BJ (cell line): ENCODE measurements around the gene HOMER1. TPM values are rescaled to one million over a fixed set of nuclear protein-coding genes. Genes with fewer than 3 reads are reported as not detected.

Experiments used
- CTCF ChIA-PET: fragments of 350-600 bp; formaldehyde crosslinking; extraction: SDS; loops from one replicate; lab custom pipeline; 2021; ENCODE audit warnings: antibody characterized with exemption, inconsistent platforms; lab: Yijun Ruan, JAX
- POLR2A ChIA-PET: fragments of 300-600 bp; sonication (Branson Sonifier 250); formaldehyde crosslinking; extraction: SDS; loops from one replicate; lab custom pipeline; 2021; ENCODE audit warnings: antibody characterized with exemption; lab: Charles Lee
- DNase-seq: peaks from one replicate; pipeline ENCODE4 v3.0.0-alpha.2; 2011; ENCODE audit warnings: low read depth
- H3K27me3 ChIP-seq: 2 replicates; pipeline ENCODE4 v1.6.0; 2011; ENCODE audit warnings: low read length; ENCODE audit not compliant: control insufficient read depth, insufficient read depth
- H3K36me3 ChIP-seq: 2 replicates; pipeline ENCODE4 v1.5.1; 2011; ENCODE audit warnings: low read length; ENCODE audit not compliant: control insufficient read depth, insufficient read depth
- H3K4me3 ChIP-seq: 2 replicates; pipeline ENCODE4 v1.5.1; 2011; ENCODE audit warnings: low read depth, mild to moderate bottlenecking, control low read depth, low read length
- polyA plus RNA-seq: library from polyadenylated mRNA; depleted of rRNA; stranded (reverse); fragments of >200 nt; gene quantifications from 2 replicates; pipeline ENCODE4 v1.2.3, GENCODE V29; 2011
- TF ChIP-seq, protein P1 (sequence below): IDR thresholded peaks from 2 replicates; pipeline ENCODE4 v1.5.1; 2011; ENCODE audit warnings: low read depth, mild to moderate bottlenecking, control low read depth, inconsistent platforms, low read length, moderate library complexity; ENCODE audit not compliant: insufficient read depth

The HOMER1 gene
- polyA plus RNA-seq, 1 experiment: 1.2 TPM

DNA sequence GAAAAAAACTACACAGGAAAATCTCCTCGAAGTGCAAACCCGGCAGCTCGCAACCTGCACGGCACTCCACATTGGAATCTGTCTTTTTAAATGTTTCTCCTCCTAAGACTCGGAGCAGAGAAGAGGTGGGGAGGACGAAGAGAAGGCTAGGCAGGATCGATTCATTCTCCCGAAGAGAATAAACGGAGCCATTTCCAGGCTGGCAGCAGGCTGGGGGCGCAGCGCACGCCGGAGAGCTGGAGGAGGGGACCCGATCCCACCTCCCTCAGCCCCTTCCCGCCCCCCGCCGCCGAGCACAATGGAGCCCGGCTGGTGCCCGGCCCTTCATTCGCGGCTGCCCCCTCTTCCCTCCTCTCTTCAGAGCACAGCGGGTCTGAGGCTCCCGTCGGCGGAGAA is 628 bp downstream of the HOMER1 start:
- Histone ChIP-seq H3K4me3 (peak overlapping the region; percentile 76), H3K36me3 (no peaks in the 10 kb centered on the region), H3K27me3 (no peaks in the 10 kb centered on the region)
- ChIA-PET POLR2A (interaction anchor here (0.5 to 0.6 kb wide), 4 partner anchors 18 to 366 kb away, joined by 3 to 9 read pairs (median 4); no protein-coding TSS in a partner anchor), CTCF (interaction anchor here (1.7 to 2.3 kb wide), 3 partner anchors 45 to 488 kb away, joined by 5 to 6 read pairs (median 6); no protein-coding TSS in a partner anchor)
- DNase-seq: no peak
- TF ChIP-seq, protein P1, sequence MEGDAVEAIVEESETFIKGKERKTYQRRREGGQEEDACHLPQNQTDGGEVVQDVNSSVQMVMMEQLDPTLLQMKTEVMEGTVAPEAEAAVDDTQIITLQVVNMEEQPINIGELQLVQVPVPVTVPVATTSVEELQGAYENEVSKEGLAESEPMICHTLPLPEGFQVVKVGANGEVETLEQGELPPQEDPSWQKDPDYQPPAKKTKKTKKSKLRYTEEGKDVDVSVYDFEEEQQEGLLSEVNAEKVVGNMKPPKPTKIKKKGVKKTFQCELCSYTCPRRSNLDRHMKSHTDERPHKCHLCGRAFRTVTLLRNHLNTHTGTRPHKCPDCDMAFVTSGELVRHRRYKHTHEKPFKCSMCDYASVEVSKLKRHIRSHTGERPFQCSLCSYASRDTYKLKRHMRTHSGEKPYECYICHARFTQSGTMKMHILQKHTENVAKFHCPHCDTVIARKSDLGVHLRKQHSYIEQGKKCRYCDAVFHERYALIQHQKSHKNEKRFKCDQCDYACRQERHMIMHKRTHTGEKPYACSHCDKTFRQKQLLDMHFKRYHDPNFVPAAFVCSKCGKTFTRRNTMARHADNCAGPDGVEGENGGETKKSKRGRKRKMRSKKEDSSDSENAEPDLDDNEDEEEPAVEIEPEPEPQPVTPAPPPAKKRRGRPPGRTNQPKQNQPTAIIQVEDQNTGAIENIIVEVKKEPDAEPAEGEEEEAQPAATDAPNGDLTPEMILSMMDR: no peak

- TF ChIP-seq, protein P1: no peak
- DNase-seq: no peak
- Histone ChIP-seq H3K4me3 (peak overlapping the region; percentile 76), H3K27me3 (no peaks in the 10 kb centered on the region), H3K36me3 (no peaks in the 10 kb centered on the region)
- POLR2A ChIA-PET: no interaction called here
- CTCF ChIA-PET: interaction anchor here (1.0 to 2.3 kb wide), 7 partner anchors 13 to 492 kb away, joined by 3 to 7 read pairs (median 5); no protein-coding TSS in a partner anchor
Observed at GRCh38 chr5:79512471-79513307, 1.2 kb downstream of the HOMER1 start.

- no peaks in the 10 kb centered on the region for H3K36me3 ChIP-seq
- TF ChIP-seq, protein P1: no peak
- H3K27me3 ChIP-seq: no peaks in the 10 kb centered on the region
- no peak for DNase-seq
- ChIA-PET CTCF (interaction anchor here (1.0 to 2.3 kb wide), 7 partner anchors 12 to 491 kb away, joined by 3 to 7 read pairs (median 4); no protein-coding TSS in a partner anchor), POLR2A (no interaction called here)
- peak overlapping the region; percentile 76 for H3K4me3 ChIP-seq
Observed at GRCh38 chr5:79512049-79512448, 1.9 kb downstream of the HOMER1 start.

GRCh38 chr5:79510638-79511037 is 3.3 kb downstream of the HOMER1 start:
- DNase-seq: no peak
- CTCF ChIA-PET: interaction anchor here (1.4 kb wide), 1 partner anchor 486 kb away, joined by 3 read pairs; no protein-coding TSS in a partner anchor
- TF ChIP-seq, protein P1: no peak
- H3K4me3 ChIP-seq: no peak overlapping the region
- no peaks in the 10 kb centered on the region for H3K36me3 ChIP-seq
- POLR2A ChIA-PET: interaction anchor here (0.6 kb wide), 1 partner anchor 441 kb away, joined by 3 read pairs; the partner anchor contains the start of genes BHMT2 and DMGDH
- no peaks in the 10 kb centered on the region for H3K27me3 ChIP-seq
